Measurements from ENCODE around the gene PRAMEF14. TPM values are rescaled to one million over a fixed set of nuclear protein-coding genes. Genes with fewer than 3 reads are reported as not detected.
"Not testable (repeated sequence)": the region's sequence is repeated elsewhere in the genome, so short reads cannot be mapped to it uniquely, and the experiment has no call there.

PRAMEF14 gene
- total RNA-seq, 6 experiments from 2014 or later = not detected

DNA sequence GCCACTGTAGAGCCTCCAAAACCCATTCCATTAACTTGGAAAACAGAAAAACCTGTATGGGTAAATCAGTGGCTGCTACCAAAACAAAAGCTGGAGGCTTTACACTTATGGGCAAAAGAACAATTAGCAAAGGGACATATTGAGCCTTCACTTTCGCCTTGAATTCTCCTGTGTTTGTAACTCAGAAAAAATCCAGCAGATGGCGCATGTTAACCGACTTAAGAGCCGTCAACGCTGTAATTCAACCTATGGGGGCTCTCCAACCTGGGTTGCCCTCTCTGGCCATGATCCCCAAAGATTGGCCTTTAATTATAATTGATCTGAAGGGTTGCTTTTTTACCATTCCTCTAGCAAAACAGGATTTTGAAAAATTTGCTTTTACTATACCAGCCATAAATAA lies 9.8 kb upstream of the PRAMEF14 start:
- not testable (repeated sequence) for H3K27me3 Mint-ChIP-seq (ENCODE audit: insufficient read depth); H3K9me3 Mint-ChIP-seq; H3K27ac Mint-ChIP-seq; H3K4me3 Mint-ChIP-seq; H3K4me1 Mint-ChIP-seq (ENCODE audit: low read depth); H3K36me3 Mint-ChIP-seq (ENCODE audit: low read depth)
- DNase-seq = peak; percentile 25
- TF ChIP-seq, protein P1, sequence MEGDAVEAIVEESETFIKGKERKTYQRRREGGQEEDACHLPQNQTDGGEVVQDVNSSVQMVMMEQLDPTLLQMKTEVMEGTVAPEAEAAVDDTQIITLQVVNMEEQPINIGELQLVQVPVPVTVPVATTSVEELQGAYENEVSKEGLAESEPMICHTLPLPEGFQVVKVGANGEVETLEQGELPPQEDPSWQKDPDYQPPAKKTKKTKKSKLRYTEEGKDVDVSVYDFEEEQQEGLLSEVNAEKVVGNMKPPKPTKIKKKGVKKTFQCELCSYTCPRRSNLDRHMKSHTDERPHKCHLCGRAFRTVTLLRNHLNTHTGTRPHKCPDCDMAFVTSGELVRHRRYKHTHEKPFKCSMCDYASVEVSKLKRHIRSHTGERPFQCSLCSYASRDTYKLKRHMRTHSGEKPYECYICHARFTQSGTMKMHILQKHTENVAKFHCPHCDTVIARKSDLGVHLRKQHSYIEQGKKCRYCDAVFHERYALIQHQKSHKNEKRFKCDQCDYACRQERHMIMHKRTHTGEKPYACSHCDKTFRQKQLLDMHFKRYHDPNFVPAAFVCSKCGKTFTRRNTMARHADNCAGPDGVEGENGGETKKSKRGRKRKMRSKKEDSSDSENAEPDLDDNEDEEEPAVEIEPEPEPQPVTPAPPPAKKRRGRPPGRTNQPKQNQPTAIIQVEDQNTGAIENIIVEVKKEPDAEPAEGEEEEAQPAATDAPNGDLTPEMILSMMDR (IDR thresholded peaks at IDR 0.05) = peak; percentile 75

DNA sequence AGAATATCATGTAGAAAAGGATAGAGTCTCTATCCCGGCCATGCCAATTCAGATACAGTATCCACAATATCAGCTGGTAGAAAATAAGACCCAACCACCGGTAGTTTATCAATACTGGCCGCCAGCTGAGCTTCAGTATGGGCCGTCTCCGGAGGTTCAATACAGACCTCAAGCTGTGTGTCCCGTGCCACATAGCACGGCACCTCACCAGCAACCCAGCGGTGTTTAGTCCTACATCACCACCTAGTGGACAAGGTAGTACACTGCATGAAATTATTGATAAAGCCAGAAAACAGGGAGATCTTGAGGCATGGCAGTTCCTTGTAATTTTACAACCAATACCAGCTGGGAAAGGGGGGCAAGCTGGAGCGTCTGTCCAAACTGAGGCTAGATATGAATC lies 7.5 kb upstream of the PRAMEF14 start:
- TF ChIP-seq, protein P1 (IDR thresholded peaks at IDR 0.05) = peak; percentile 35; the same call in 1 of the 2 replicates
- not testable (repeated sequence) for H3K4me3 Mint-ChIP-seq; H3K27ac Mint-ChIP-seq; DNase-seq; H3K36me3 Mint-ChIP-seq (ENCODE audit: low read depth); H3K27me3 Mint-ChIP-seq (ENCODE audit: insufficient read depth); H3K9me3 Mint-ChIP-seq; H3K4me1 Mint-ChIP-seq (ENCODE audit: low read depth)

DNA sequence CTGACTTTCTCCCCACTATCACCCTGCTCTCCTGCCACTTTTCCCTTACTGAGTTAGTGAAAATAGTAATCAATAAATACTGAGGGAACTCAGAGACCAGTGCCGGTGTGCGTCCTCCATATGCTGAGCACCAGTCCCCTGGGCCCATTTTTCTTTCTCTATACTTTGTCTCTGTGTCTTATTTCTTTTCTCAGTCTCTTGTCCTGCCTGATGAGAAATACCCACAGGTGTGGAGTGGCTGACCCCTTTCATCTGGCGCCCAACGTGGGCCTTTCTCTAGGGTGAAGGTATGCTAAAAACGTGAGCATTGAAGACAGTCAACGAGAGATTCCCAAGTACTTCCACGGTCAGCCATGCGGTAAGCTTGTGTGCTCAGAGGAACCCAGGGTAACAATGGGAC lies 6.5 kb upstream of the PRAMEF14 start:
- not testable (repeated sequence) for H3K27ac Mint-ChIP-seq; H3K36me3 Mint-ChIP-seq (ENCODE audit: low read depth); H3K4me1 Mint-ChIP-seq (ENCODE audit: low read depth); H3K4me3 Mint-ChIP-seq; H3K9me3 Mint-ChIP-seq; H3K27me3 Mint-ChIP-seq (ENCODE audit: insufficient read depth); DNase-seq

DNA sequence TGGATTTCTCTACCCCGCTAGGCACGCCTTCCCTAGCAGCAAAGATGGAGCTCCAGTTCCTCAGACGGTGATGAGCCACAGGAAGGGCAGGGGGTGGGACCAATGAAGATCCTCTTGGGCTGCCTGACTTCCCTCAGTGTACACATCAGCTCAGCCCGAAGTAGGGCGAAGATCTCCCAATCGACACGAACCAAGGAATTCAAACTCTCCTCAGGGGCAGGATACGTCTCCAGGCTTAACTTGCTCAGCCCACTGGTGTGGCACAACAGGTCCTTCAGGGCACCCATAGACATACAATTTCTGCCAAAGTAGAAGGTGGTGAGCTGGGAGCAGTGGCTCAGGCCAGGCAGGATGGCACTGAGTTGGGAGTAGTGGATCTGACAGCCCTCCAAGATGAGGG lies 4.4 kb downstream of the PRAMEF14 start:
- not testable (repeated sequence) for H3K27me3 Mint-ChIP-seq (ENCODE audit: insufficient read depth); H3K4me1 Mint-ChIP-seq (ENCODE audit: low read depth); DNase-seq; H3K27ac Mint-ChIP-seq; H3K9me3 Mint-ChIP-seq; H3K4me3 Mint-ChIP-seq; H3K36me3 Mint-ChIP-seq (ENCODE audit: low read depth)

DNA sequence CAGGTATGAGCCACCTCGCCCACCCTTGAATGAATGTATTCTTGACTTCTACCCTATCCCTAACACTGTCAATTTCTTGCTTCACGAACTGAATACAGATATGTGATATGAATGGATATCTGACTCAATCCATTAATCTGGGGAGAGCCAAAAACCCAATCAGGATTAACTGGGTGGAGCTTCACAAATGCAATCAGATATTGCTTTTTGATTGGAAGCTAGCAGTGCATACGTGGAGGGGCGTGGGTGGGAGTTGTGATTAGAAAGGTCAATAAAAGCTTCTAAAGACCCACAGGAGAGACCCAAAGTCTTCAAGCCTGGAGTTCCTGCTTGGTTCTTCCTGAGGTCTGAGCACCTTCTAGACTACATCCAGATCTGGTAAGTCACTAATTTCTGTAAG lies 31.7 kb downstream of the PRAMEF14 start, which contains the start of gene PRAMEF15:
PRAMEF15 (plus strand) TSS at position 301 of the 400 bp plus-strand sequence. CDS start 2,827 bp downstream, outside the sequence.
- not testable (repeated sequence) for DNase-seq; H3K4me1 Mint-ChIP-seq (ENCODE audit: low read depth); H3K27me3 Mint-ChIP-seq (ENCODE audit: insufficient read depth); H3K4me3 Mint-ChIP-seq; H3K27ac Mint-ChIP-seq; H3K36me3 Mint-ChIP-seq (ENCODE audit: low read depth)
- H3K9me3 Mint-ChIP-seq = peaks cover 13% of the 10 kb centered on the region

DNA sequence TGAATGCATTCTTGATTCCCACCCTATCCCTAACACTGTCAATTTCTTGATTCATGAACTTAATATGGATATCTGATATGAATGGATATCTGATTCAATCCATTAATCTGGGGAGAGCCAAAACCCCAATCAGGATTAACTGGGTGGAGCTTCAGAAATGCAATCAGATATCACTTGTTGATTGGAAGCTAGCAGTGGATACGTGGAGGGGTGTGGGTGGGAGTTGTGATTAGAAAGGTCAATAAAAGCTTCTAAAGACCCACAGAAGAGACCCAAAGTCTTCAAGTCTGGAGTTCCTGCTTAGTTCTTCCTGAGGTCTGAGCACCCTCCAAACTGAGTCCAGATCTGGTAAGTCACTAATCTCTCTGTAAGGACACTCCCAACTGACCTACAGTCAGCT lies 43.7 kb downstream of the PRAMEF14 start, which contains the start of gene PRAMEF33:
PRAMEF33 (plus strand) TSS at position 301 of the 400 bp plus-strand sequence. CDS start 2,416 bp downstream, outside the sequence.
- DNase-seq; H3K27ac Mint-ChIP-seq; H3K4me1 Mint-ChIP-seq (ENCODE audit: low read depth): not testable (repeated sequence)

DNA sequence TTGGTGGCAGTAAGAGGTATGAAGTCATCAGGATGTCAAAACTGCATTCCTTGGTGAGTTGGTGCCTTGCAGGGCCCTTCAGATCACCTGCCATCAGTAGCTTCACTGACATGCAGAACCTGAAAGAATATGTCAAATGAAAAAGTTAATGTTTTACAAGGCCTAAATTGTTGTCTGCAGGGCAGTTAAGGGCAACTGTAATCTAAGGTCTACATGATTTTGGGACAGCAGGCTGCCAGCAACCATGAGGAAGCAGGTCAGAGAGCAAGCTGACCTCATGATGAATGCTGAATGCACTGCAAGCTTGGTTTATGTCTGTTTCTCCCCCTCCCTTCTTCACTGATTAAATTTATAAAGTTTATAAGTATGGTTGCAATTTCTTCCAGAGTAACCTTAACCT lies 44.7 kb downstream of the PRAMEF14 start:
- H3K4me3 Mint-ChIP-seq; H3K27ac Mint-ChIP-seq; H3K9me3 Mint-ChIP-seq; H3K4me1 Mint-ChIP-seq (ENCODE audit: low read depth); H3K36me3 Mint-ChIP-seq (ENCODE audit: low read depth); DNase-seq; H3K27me3 Mint-ChIP-seq (ENCODE audit: insufficient read depth): not testable (repeated sequence)

More for the DNA sequence above, 43.7 kb downstream of the PRAMEF14 start, which contains the start of gene PRAMEF33:
- not testable (repeated sequence) for H3K9me3 Mint-ChIP-seq; H3K4me3 Mint-ChIP-seq; H3K27me3 Mint-ChIP-seq (ENCODE audit: insufficient read depth); H3K36me3 Mint-ChIP-seq (ENCODE audit: low read depth)

DNA sequence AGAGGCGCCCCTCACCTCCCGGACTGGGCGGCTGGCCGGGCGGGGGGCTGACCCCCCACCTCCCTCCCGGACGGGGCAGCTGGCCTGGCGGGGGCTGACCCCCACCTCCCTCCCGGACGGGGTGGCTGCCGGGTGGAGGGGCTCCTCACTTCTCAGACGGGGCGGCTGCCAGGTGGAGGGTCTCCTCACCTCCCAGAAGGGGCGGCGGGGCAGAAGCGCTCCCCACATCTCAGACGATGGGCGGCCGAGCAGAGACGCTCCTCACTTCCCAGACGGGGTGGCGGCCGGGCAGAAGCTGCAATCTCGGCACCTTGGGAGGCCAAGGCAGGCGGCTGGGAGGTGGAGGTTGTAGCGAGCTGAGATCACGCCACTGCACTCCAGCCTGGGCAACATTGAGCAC lies 48.2 kb downstream of the PRAMEF14 start:
- not testable (repeated sequence) for H3K27ac Mint-ChIP-seq; H3K27me3 Mint-ChIP-seq (ENCODE audit: insufficient read depth); DNase-seq; H3K9me3 Mint-ChIP-seq; H3K4me1 Mint-ChIP-seq (ENCODE audit: low read depth); H3K36me3 Mint-ChIP-seq (ENCODE audit: low read depth); H3K4me3 Mint-ChIP-seq

DNA sequence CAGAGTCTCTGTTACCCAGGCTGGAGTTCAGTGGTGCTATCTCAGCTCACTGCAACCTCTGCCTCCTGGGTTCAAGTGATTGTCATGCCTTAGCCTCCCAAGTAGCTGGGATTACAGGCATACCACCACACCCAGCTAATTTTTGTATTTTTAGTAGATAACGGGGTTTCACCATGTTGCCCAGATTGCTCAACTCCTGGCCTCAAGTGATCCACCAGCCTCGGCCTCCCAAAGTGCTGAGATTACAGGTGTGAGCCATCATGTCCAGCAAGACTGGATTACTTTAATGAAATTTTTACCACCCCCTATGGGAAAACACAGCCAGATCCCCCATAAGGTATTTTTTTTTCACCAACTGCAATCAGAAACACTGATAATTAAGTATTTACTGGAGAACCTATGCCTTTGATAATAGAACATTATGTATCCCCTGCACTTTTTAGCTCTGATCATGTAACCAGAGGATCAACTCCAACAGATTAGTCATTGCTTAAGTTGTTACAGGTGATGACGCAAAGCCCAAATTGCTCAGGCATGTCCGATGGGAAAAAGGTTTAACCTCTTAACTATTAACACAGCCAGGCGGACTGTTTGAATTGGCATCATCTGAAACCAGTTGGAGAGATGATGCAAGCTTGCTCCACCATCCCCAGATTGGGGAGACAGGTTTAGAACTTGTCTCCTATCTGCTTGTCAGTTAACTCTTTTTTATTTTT lies 49.6 kb downstream of the PRAMEF14 start:
- not testable (repeated sequence) for H3K9me3 Mint-ChIP-seq; H3K27me3 Mint-ChIP-seq (ENCODE audit: insufficient read depth); H3K4me3 Mint-ChIP-seq; H3K4me1 Mint-ChIP-seq (ENCODE audit: low read depth); H3K36me3 Mint-ChIP-seq (ENCODE audit: low read depth); DNase-seq; H3K27ac Mint-ChIP-seq

Other genes starting within 250 kb of the PRAMEF14 start
- not detected for gene HNRNPCL2, start 230.3 kb downstream of the PRAMEF14 start, total RNA-seq (2021; fragmentation: NEBNext Ultra II Directional; extraction: Animal tissue kit (Norgen Biotek cat#: 25700))
- gene PRAMEF26, start 191.1 kb downstream of the PRAMEF14 start, total RNA-seq (2021; fragmentation: NEBNext Ultra II Directional; extraction: Animal tissue kit (Norgen Biotek cat#: 25700)) = not detected
- gene HNRNPCL4, start 181.5 kb downstream of the PRAMEF14 start, total RNA-seq (2021; fragmentation: NEBNext Ultra II Directional; extraction: Animal tissue kit (Norgen Biotek cat#: 25700)) = not detected
- not detected for gene PRAMEF9, start 175.3 kb downstream of the PRAMEF14 start, total RNA-seq (2021; fragmentation: NEBNext Ultra II Directional; extraction: Animal tissue kit (Norgen Biotek cat#: 25700))
- not detected for gene PRAMEF13, start 145.7 kb downstream of the PRAMEF14 start, total RNA-seq (2021; fragmentation: NEBNext Ultra II Directional; extraction: Animal tissue kit (Norgen Biotek cat#: 25700))
- not detected for gene PRAMEF18, start 121.0 kb downstream of the PRAMEF14 start, total RNA-seq (2021; fragmentation: NEBNext Ultra II Directional; extraction: Animal tissue kit (Norgen Biotek cat#: 25700))
- gene PRAMEF5, start 92.9 kb downstream of the PRAMEF14 start, total RNA-seq (2021; fragmentation: NEBNext Ultra II Directional; extraction: Animal tissue kit (Norgen Biotek cat#: 25700)) = not detected
- not detected for gene PRAMEF8, start 62.0 kb downstream of the PRAMEF14 start, total RNA-seq (2021; fragmentation: NEBNext Ultra II Directional; extraction: Animal tissue kit (Norgen Biotek cat#: 25700))
- gene PRAMEF33, start 43.6 kb downstream of the PRAMEF14 start, total RNA-seq (2021; fragmentation: NEBNext Ultra II Directional; extraction: Animal tissue kit (Norgen Biotek cat#: 25700)) = not detected
- not detected for gene PRAMEF15, start 31.6 kb downstream of the PRAMEF14 start, total RNA-seq (2021; fragmentation: NEBNext Ultra II Directional; extraction: Animal tissue kit (Norgen Biotek cat#: 25700))
- not detected for gene PRAMEF19, start 24.8 kb upstream of the PRAMEF14 start, total RNA-seq (2021; fragmentation: NEBNext Ultra II Directional; extraction: Animal tissue kit (Norgen Biotek cat#: 25700))
- not detected for gene PRAMEF17, start 42.5 kb upstream of the PRAMEF14 start, total RNA-seq (2021; fragmentation: NEBNext Ultra II Directional; extraction: Animal tissue kit (Norgen Biotek cat#: 25700))
- gene PRAMEF20, start 63.3 kb upstream of the PRAMEF14 start, total RNA-seq (2021; fragmentation: NEBNext Ultra II Directional; extraction: Animal tissue kit (Norgen Biotek cat#: 25700)) = not detected
- not detected for gene LRRC38, start 166.9 kb upstream of the PRAMEF14 start, total RNA-seq (2021; fragmentation: NEBNext Ultra II Directional; extraction: Animal tissue kit (Norgen Biotek cat#: 25700))
- gene PDPN, start 236.7 kb upstream of the PRAMEF14 start, total RNA-seq (2021; fragmentation: NEBNext Ultra II Directional; extraction: Animal tissue kit (Norgen Biotek cat#: 25700)) = not detected

Measured in HFFc6 (cell line).